GM19438 (cell line): ENCODE measurements around the gene TBATA.

Experiments used
- ATAC-seq: cut with Tn5 transposase; IDR thresholded peaks from one replicate; pipeline ENCODE4 v1.9.1; 2021; ENCODE audit warnings: low read depth; ENCODE audit not compliant: unreplicated experiment

TBATA gene

DNA sequence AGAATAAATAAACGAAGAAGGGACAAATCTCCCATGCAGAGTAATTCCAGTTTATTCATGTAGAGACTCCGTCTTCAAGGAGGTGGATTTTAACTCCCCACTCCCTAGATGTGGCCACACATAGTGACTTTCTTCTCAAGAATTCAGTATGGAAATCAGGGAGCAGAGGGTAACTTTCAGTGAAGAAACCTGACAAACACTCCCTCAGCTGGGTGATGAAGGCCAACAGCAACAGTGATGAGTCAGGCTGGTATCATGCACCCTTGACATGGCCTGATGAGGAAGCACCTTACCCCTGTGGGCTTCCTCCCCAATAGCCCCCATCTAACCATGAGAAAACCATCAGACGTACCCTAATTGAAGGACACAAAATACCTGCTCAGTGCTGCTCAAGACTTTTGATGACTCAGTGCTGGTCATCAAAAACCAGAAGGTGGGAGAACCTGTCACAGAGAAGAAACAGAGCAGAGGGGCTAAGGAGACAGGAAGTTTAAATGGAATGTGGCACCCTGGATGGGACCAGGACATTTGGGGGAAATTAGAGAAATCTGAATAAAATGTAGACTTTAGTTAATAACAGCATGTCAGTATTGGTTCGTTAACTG lies 62.3 kb downstream of the TBATA start:
- no peak for ATAC-seq
